HG03159 (cell line): ENCODE measurements around the gene PRTFDC1.

Experiments used
- ATAC-seq: cut with Tn5 transposase; IDR thresholded peaks from one replicate; pipeline ENCODE4 v1.9.1; 2021; ENCODE audit warnings: mild to moderate bottlenecking, moderate library complexity; ENCODE audit not compliant: unreplicated experiment

The PRTFDC1 gene

DNA sequence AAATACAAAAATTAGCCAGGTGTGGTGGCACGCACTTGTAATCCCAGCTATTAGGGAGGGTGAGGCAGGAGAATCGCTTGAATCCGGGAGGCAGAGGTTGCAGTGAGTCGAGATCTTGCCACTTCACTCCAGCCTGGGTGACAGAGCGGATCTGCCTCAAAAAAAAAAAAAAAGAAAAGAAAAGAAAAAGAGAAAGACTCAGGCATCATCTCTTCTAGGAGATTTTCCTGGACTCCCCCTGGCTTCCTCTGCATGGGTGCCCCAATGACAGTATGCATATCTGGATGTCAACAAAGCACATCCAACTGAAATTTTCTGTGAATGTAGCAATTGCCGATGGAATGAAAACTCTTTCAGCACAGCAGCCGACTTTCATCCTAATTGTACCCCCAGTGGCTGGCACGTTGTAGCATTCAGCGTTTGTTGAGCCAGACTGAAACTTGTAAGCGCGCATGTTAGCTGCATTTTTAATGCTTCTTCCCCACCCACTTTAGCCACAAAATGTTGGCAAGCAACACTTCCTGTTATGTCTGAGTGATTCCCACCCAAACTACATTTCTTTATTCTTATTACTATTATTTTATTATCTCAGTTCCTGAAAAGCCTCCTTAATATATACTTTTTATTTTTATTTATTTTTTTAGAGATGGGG lies 70.2 kb downstream of the PRTFDC1 start:
- peak; percentile 56 for ATAC-seq

DNA sequence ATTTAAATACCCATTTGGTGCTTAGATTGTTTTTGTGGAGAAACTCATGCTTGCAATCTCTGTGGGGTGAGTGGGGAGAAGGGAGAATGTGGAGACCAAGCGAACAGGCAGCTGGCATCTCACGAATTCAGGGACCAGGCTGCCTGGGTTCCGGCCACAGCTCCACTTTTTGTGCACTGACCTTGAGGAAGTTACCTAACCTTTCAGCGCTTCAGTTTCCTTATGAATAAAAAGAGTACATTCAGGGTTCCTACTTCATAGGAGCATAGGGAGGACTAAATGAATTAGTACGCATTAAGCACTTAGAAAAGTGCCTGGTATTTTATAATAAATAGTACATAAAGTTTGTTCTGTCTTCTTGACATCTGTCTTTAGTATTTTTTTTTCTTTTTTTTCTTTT lies 72.5 kb downstream of the PRTFDC1 start:
- ATAC-seq, result no peak

DNA sequence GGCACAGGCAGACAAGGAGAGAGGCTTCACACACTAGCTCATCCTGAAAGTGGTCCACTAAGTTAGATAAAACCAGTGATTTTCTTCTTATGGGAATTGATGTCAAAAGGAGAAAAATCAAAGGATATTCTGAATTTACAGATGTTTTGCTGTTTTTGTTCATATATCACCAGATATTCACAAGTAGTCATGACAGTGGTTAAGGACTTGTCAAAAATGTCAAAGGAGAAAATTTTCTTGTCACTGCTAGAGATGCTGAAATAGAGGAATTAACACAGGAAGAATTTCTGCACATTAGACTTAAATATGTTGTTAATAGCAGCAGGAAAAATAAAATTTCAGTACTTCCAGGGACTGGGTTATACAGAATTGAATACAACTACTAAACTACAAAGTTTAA lies 78.3 kb downstream of the PRTFDC1 start:
- ATAC-seq, result no peak

DNA sequence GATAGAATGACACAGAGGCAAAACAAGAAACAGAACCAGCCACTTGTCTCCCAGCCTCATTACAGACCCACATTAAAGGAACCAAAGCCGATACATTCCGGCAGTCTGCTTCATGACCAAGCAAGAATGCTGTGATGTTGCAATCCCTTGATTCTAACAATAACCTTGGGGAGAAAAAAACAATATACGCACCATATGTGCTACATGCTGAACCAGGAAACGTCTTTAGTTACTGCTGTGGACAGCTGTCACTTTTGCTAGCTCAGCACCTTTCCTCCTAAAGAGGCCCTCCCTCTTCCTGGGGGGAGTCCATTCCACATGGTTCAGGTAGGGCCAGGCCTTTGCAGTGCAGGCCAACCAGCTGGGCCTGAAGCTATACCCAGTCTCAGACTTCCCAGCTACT lies 79.1 kb downstream of the PRTFDC1 start:
- ATAC-seq, result no peak

DNA sequence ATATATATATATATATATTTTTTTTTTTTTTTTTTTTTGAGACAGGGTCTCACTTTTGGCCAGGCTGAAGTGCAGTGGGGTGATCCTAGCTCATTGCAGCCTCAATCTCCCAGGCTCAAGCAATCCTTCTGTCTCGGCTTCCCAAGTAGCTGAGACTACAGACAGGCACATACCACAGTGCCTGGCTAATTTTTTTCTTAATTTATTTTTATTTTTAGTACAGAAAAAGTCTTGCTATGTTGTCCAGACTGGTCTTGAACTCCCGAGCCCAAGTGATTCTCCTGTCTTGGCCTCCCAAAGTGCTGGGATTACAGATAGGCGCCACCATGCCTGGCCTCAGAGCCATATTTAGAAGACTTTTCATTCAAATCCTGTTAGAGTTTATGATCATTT lies 79.6 kb downstream of the PRTFDC1 start:
- no peak for ATAC-seq

DNA sequence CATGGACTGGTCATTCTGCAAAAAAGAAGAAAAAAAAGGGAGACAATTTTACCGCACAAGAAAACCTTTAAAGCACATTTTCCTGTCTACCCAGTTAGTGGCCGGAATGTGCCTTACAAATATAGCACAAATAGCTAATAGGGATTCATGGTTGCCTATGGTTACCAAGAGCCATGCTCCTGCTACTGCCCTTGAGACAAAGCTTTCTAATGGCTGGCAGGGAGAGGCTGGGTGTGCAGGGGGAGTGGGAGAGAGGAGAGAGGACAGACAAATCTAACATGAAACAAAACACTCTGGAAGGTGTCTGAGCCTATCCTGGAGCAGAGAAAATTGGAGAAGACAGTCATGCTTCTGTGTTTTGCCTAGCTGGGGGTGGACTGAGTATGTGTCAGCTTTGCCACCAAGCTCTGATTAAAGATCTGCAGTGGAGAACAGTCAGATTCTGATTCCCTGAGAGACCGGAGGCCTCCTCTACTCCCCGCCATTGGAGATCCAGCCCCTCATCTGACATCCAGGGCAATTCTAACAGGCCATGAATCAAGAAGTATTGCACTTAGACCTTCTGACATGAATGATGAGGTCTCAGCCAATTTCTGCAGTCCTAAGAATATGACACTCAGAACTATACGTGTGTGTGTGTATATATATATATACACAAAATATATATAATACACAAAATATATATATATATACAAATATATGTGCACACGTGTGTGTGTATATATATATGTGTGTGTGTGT lies 80.2 kb downstream of the PRTFDC1 start:
- no peak for ATAC-seq

DNA sequence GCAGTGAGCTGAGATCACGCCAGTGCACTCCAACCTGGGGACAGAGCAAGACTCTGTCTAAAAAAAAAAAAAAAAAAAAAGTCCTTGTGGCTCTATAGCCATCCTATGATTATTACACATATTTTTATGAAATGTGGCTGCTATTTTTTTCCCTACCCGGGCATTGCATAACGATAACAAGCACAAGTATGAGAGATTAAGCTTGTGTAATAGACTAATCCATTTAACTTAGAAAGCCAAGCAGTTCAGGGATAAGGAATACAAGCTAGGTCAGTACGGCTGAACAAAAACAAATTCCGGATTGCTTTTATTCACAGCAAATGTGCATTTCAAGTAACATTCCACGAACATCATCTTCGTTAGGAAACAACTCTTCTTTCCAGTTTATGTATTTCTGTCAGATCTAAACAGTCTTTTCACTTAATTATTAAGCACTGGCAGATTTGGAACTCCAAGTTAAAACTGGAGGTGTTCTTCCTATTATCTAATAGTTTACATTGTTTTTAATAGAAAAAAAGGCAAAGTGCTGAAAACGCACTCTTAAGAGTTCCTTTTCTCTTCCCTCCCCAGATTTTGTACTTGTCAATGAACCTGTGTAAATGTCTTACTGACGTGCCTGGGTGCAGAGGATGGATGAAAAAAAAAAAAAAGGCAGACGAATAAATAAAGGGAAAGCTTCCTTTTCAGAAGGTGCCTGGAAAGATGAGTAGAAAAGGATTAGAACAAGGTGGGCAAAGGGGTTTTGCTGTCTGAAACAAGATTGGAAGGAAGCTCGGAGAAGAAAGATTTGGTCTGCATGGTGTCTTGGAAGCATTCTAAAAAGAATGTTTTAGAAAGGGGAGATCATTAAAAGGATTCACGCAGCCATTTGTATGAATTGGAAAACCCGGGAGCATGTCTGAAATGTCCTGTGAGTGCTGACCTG lies 81.1 kb downstream of the PRTFDC1 start:
- ATAC-seq, result no peak

DNA sequence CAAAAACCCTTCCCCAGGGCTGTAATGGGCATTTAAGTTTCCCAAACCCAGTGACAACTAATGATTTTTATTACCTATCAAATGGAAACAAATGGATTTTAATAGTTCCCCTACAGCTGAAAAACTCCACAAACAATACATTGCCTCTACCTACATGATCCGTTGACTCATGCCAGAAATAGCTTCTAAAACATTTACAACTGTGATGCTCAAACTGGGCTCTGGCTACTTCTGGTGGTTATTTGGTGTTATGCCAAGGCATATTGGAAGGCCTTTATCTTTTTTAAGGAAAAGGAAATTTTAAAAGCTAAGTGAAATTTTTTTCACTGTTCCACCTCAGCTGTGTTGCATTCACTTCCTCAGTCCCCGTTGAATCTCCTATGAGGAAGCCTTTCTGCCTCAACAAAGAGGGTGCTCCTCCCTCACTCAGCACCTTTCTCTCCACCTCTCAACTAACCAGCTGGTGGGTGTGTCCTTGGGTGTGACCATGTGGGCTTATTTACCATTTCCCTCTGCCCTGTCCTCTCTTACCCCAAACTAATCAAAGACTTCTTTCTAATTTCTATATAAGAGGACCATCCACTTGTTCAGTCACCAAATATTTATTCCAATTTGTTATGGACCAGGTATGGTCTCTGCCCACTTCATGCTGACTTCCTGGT lies 82.9 kb downstream of the PRTFDC1 start:
- no peak for ATAC-seq

DNA sequence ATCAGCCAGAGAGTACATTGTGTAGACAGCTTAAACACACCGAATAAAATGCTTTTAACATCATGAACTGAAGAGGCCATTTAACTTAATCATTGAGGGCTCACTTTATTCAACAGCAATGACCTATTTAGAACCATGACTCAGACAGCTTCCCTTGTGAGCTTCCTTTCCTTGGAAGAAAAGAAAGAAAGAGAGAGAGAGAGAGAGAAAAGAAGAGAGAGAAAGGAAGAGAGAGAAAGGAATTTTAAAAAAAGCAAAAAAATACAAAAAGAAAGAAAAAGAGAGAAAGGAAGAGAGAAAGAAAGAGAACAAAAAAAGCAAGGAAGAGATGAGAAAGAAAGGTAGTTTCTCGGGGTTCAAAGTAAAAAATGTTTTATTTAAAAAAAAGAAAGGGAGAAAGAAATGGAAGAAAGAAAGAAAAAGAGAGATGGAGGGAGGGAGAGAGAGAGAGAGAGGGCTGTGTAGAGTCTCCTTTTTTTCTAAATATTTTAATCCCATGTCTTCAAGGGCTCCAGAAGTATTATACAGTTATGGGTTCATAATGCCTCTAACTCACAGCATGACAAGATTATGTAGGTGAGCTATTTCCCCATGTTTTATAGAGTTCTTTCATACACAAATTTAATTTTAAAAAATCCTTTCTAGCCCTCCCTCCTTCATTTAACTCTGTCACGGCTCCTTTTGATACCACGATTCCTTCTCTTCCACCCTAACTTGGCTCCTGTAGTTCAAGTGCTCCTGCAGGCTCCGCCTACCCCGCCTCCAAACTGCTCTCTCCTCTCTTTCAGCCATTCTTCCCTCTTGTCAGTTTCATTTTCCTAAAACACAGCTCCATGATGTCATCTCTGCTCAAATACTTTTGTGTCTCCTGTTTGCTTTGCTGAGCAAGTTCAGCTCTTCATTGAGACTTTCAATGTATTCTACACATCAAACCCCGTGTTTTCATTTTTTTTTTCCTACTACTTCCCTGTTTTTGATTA lies 85.5 kb downstream of the PRTFDC1 start:
- no peak for ATAC-seq

DNA sequence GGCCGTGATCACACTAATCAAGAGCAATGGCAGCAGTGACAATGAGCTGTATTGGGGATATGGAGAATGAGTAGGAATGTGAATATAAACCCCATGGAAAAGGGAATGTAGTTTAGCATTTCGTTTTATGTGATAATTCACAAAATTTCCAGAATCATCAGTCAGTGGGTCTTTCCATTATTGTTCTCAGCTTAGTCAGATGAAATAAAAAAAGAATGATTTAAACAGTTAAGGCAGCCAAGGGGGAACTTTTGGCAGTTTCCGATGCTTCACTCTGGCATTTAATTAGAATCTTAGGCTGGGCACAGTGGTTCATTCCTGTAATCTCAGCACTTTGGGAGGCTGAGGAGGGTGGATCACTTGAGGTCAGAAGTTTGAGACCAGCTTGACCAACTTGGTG lies 86.6 kb downstream of the PRTFDC1 start:
- ATAC-seq, result no peak

DNA sequence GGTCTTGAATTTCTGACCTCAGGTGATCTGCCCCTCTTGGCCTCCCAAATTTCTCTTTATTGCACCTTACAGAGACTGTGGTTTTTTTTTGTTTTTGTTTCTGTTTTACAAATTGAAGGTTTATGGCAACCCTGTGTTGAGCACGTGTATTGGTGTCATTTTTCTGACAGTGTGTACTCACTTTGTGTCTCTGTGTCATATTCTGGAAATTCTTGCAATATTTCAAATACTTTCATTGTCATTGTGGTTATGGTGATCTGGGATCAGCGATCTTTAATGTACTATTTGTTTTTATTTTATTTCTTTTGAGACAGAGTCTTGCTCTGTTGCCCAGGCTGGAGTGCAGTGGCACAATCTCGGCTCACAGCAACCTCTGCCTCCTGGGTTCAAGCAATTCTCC lies 89.8 kb downstream of the PRTFDC1 start:
- no peak for ATAC-seq

DNA sequence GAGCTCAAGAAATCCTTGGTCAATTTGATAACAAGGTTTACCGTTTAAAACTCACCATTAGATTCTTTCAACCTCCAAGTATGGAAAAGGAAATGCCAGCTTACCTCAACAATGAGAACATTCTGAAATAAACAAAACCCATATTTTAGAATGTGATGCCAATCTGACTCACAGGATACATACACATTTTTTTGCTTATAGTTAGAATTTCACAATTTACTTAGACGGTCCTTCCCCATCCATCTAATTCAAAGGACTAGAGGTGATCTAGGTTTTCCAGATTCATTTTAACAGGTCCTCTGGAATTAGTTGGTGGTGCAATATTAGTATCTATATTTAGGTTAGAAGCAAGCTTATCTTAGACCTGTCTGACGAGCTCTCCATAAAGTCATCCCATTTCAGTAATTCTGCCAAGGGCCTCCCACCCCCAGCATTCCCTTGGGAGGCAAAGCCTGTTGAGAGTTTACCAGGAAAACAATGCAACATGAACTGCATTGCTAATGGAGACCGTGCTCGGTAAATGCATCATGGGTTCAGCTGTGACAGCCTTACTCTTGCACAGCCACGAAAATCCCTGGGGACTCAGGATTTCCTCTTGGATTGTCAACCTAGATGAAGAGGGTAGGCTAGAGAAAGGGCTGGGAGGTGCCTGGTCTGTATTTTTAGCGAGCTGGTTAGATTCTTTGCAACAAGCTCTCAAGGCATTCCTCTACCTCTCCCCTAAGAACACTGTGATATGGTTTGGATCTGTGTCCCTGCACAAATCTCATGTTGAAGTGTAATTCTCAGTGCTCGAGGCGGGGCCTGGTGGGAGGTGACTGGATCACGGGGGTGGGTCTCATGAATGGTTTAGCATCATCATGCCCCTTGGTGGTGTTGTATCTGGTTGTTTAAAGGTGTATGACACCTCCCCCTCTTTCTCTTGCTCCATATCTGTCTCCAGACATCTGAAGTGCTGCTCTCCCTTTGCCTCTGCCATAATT lies 93.8 kb downstream of the PRTFDC1 start:
- ATAC-seq, result no peak

DNA sequence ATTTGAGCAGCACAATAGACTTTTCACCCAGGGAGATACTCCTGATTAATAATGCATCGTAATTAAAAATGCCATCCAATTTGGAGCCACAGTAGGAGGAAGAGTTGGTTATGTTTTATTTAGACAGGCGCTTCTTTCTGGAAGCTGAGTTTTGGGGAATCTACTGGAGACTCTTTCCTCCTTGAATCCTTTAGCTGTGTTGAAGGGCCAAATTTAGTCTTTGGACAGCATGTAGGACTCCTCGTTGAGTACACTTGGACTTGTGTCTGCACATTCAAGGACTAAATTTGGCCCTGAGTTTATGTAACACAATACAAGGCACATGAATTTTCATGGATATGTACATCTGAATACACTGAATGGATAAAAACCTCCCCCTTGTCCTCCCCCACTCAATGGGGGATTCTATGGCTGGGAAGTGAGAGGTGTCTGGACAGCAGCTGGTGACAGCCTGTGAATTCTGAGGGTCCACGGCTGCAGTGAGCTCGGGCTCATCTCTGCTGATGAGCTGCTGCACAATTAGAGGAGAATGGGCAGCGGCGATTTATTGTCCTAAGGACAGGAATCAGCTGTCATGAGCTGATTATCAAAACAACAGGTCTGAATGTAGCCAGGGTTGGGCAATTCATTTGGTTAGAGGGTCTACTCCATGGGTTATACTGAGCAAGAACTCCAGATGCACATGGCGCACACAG lies 95.2 kb downstream of the PRTFDC1 start:
- ATAC-seq, result no peak

DNA sequence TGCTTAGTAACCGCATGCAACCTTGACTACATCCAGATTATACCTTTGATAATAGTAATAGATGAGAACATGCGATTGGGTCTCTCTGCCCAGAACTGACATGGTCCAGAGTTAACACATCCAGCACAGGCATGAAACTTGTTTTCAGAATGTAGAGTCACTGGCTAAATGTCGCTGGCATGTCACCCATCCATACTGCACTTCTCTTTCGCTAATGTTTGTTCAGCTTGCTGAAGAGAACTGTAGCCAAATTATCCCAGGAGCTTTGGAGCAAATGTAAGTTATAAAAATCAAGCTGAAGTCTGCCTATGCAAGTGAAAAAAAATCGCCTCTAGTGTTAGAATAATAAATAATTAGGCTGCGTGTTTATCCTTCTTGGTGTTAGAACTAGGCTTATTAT lies 98.2 kb downstream of the PRTFDC1 start:
- ATAC-seq, result no peak

DNA sequence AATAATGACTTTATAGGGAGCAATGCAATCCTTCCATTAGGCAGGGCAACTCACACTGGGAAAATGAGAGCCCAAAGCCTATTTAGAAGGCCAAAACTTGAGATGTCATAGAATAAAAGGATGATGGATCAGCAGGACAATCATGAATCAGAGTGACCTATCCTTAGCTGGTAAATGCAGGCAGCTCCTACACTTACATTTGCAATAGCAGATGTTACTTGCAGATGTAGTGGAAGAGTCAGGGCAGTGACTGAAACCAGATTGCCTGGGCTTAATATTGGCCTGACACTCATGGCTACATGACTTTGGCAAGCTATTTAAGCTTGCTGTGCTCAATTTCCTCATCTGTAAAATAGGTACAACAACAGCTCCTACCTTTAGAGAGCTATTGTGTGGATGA lies 98.7 kb downstream of the PRTFDC1 start:
- no peak for ATAC-seq

DNA sequence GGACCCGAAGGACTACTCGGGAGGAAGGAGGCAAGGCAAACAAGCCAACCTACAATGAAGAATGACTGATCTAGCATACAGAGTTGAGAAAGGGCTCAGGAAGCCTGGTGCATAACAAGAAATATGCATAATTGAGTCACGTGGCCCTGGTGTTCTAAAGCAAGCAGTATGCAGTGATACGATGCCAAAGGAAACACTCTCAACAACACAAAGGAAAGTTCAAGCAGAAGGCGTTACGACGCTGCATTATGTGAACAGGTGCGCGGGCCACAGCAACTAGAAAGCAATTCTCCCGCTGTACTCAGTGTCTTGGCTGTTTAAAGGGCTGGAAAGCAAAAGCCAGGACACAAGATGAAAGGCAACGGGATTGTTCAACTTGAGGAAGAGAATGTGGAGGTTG lies 100.8 kb downstream of the PRTFDC1 start:
- ATAC-seq, result no peak

DNA sequence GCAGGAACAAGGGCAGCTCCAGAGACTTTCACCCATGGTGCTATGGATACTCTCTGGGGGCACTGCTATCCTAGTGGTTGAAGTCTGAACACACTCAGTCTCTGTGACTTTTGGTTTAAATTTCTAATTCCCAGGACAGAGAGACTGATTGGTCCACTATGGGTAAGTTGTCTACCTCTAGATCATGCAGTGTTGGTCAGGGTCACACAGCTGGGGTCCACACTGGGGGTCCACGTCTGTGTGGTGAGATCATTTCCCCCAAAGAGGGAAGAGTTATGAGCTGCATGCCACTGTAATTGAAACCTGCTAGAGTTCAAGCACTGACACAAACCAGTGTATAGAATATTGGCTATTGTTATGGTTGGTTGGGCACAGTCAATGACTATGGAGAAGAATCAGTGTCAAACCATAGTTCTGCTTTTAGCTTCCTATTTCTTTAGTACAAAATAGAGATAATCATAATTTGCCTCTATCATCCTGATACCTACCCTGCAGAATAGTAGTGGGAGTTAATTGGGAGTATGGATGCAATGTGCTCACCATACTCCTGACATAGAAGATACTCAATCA lies 101.6 kb downstream of the PRTFDC1 start:
- no peak for ATAC-seq
